ENCODE measurements around the gene SFMBT2.

DNA sequence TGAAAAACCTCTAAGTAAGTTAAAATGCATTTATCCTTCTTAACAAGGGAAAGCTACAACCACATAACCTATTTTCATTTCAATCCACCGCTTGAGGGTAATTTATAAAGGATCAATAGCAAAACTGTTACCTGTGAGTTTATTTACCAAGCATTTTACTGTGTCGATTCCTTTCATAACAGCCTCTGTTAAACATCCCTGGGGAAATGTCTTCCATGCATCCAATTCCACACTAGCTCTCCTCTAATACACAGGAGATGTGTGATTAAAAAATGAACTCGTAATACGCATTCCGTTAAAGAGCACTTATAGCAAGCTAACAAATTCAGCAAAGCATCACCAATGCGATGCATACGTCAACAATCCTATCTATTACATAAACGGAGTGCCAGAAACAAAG is 185.7 kb downstream of the SFMBT2 start:
- TF ChIP-seq POLR2AphosphoS5 (IDR thresholded peaks at IDR 0.05; ENCODE audit: borderline replicate concordance, low read depth, low read length) (no peak), EZH2 (IDR thresholded peaks at IDR 0.05) (no peak), FOXP2 (optimal IDR thresholded peaks at IDR 0.05; ENCODE audit: control extremely low read depth, extremely low read length, insufficient read depth) (no peak)

All from SK-N-MC (cell line).